ENCODE measurements around the gene AVPI1.
A peak's percentile ranks its signal among the peaks of the same experiment; 100 is the strongest.
"Not testable (repeated sequence)": the region's sequence is repeated elsewhere in the genome, so short reads cannot be mapped to it uniquely, and the experiment has no call there.

The AVPI1 gene

DNA sequence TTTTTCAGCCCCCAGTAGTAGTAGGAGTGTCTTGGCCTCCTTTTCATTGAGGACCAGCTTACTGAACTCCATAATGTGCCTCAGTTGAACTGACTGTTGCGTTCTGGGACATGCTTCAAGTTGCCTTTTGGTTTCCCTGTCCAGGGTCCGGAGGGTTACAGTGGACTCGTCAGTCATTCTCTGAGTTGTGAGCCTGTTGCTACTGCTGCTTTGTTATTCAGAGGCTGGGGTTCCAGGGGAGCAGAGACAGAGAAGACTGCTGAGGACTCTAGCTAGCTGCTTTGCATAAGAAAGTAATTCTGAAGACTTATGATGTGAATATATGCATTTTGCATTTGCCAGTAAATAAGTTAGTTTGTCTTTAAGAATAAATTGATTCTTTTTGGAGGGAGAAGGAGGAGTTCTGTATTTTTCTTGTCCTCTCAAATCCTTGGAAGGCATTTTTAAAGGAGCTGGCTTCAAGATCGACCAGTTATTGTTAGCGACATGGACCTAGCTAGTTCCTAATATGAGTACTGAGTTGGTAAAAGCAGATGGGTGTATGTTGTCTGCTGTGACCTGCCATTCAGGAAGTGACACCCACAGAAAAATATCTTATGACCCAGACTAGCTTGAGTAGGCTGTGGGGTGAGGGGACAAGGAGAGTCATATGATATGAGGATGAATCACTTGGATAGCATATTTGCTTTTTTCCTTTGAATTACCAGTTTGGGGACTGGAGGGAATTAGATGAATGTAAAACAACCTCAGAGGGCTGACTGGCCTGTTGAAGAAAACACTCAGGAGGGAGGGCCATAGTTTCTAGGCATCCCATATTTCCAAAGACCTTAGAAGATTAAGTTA, 38.3 kb downstream of the AVPI1 start:
- peak; percentile 78 for DNase-seq
- in situ Hi-C loops (cut with HindIII; ENCODE audit: low pct_ligation_motif_present, low pct_unique_long_range_greater_than_20kb, low sequenced_read_pairs): no loop called here

GRCh38 chr10:97647556-97647955, 39.5 kb downstream of the AVPI1 start:
- in situ Hi-C loops (cut with HindIII; ENCODE audit: low pct_ligation_motif_present, low pct_unique_long_range_greater_than_20kb, low sequenced_read_pairs): no loop called here
- DNase-seq: peak; percentile 25

- in situ Hi-C loops (cut with HindIII; ENCODE audit: low pct_ligation_motif_present, low pct_unique_long_range_greater_than_20kb, low sequenced_read_pairs): no loop called here
- DNase-seq: no peak
Measured at GRCh38 chr10:97644936-97645335, 42.1 kb downstream of the AVPI1 start.

DNA sequence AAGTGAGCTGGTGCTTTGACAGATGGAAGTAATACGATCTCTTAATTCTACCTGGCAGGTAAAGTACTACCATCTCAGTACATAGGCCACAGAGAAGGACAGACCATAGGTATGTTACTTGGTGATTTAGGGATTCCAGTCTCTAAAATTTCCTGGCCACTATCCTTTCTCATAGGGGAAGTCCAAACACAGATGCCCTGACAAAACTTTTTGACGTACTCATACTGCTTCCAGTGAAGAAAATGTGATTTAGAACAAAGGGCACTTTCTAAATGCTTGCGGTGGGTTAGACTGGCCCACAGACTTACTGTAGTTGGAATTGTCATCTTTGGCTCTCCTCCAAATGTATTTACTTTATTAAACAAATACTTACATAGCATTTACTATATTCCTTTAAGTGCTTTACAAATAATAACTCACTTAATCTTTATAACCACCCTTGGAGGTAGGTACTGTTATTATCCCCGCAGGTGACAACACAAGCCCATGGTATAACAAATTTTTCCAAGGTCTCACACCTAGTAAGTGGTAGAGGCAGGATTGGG, 43.5 kb downstream of the AVPI1 start:
- DNase-seq: no peak
- in situ Hi-C loops (cut with HindIII; ENCODE audit: low pct_ligation_motif_present, low pct_unique_long_range_greater_than_20kb, low sequenced_read_pairs): no loop called here

GRCh38 chr10:97642471-97643159, 44.4 kb downstream of the AVPI1 start:
- in situ Hi-C loops (cut with HindIII; ENCODE audit: low pct_ligation_motif_present, low pct_unique_long_range_greater_than_20kb, low sequenced_read_pairs): not testable (repeated sequence)

DNA sequence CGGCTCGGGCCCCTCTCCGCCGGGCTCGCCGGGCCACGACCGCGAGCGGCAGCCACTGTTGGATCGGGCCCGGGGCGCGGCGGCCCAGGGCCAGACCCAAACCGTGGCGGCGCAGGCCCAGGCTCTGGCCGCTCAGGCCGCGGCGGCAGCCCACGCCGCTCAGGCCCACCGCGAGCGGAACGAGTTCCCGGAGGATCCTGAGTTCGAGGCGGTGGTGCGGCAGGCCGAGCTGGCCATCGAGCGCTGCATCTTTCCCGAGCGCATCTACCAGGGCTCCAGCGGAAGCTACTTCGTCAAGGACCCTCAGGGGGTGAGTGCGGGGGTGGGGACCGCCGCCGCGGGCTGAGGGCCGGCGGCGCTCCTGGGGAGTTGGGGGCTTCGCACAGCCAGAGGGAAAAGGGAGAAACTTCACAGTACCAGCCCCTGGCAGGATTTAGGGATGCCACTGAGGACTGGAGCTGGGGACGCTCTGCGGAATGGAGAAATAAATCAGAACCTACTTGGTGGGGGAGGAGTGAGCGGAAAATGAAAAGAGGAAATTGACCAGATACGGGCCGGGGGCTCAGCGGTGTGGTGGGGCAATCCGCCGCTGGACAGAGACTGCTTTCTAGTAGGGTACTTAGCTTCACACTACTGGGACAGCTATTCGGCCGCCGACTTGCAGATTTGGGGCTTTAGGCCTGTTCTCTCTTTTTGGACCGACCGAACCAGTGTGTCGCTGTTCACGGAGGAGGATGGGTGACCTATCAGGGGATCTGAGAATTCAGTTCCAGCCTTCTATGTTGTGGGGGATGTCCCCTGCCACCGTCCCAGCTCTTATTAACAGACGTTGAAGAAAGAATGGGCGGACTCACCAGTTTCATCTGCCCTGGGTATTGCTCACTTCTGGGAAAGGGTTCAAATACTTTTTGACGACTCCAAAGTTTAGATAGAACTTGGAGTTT, 45.9 kb downstream of the AVPI1 start:
- peak; percentile 40 for DNase-seq
- in situ Hi-C loops (cut with HindIII; ENCODE audit: low pct_ligation_motif_present, low pct_unique_long_range_greater_than_20kb, low sequenced_read_pairs): no loop called here

More at GRCh38 chr10:97642471-97643159, 44.4 kb downstream of the AVPI1 start:
- not testable (repeated sequence) for DNase-seq

- in situ Hi-C loops (cut with HindIII; ENCODE audit: low pct_ligation_motif_present, low pct_unique_long_range_greater_than_20kb, low sequenced_read_pairs): no loop called here
- peak; percentile 99 for DNase-seq
Measured at GRCh38 chr10:97640174-97640867, 46.7 kb downstream of the AVPI1 start, which contains the start of gene PI4K2A. PI4K2A (plus strand) TSS chr10:97640671; CDS start chr10:97640743, 72 bp downstream.

GRCh38 chr10:97639090-97639489, 48.0 kb downstream of the AVPI1 start:
- DNase-seq; in situ Hi-C loops (cut with HindIII; ENCODE audit: low pct_ligation_motif_present, low pct_unique_long_range_greater_than_20kb, low sequenced_read_pairs): not testable (repeated sequence)

DNA sequence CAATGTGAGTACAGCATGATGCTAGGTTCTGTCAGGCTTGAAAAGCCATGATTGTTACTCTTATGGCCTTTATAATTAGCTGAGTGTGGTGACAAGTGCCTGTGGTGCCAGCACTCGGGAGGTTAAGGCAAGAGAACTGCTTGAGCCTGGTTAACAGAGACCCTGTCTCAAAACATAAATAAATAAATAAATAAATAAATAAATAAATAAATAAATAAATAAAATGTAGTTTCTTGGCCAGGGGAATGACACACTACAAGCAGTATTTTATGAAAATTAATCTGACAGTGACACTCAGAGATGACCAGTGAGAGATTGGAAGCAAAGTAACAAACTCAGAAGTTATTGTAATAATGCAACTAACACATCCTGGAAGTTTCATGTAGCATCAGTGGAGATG, 51.5 kb downstream of the AVPI1 start:
- in situ Hi-C loops (cut with HindIII; ENCODE audit: low pct_ligation_motif_present, low pct_unique_long_range_greater_than_20kb, low sequenced_read_pairs): no loop called here

DNA sequence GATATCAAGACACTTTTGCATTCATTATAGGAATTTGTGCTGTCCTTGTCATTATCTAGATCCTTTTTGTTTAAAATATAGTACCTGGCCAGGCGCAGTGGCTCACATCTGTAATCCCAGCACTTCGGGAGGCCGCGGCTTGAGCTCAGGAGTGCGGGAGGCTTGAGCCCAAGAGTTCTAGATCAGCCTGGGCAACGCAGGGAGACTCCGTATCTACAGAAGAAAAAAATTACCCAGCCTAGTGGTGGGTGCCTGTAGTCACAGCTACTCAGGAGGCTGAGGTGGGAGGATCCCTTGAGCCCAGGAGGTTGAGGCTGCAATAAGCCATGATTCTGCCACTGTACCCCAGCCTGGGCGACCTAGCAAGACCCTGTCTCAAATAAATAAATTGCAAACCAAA, 53.1 kb downstream of the AVPI1 start:
- DNase-seq: peak; percentile 56
- in situ Hi-C loops (cut with HindIII; ENCODE audit: low pct_ligation_motif_present, low pct_unique_long_range_greater_than_20kb, low sequenced_read_pairs): no loop called here

More for the DNA sequence above, 51.5 kb downstream of the AVPI1 start:
- no peak for DNase-seq

GRCh38 chr10:97632949-97633884, 53.8 kb downstream of the AVPI1 start, which contains the start of gene MORN4:
MORN4 (minus strand) TSS chr10:97633500; CDS start chr10:97619653, 13,847 bp downstream.
- peak; percentile 95 for DNase-seq
- in situ Hi-C loops (cut with HindIII; ENCODE audit: low pct_ligation_motif_present, low pct_unique_long_range_greater_than_20kb, low sequenced_read_pairs): no loop called here

- in situ Hi-C loops (cut with HindIII; ENCODE audit: low pct_ligation_motif_present, low pct_unique_long_range_greater_than_20kb, low sequenced_read_pairs): no loop called here
- no peak for DNase-seq
Measured at GRCh38 chr10:97631098-97631497, 55.9 kb downstream of the AVPI1 start.

DNA sequence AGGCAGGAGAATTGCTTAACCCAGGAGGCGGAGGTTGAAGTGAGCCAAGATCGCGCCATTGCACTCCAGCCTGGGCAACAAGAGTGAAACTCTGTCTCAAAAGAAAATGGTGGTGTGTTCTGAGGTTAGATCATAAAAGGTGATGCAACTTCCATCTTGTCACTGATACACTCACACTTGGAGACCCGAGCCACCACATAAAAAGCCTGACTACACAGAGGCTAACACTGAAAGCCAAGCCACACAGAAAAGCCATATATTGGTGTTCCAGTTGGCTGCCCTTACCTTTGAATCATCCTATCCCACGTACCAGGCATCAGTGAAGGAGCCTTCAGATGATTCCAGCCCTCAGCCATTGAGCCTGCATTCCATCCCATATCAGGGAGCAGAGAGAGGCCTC, 57.8 kb downstream of the AVPI1 start:
- in situ Hi-C loops (cut with HindIII; ENCODE audit: low pct_ligation_motif_present, low pct_unique_long_range_greater_than_20kb, low sequenced_read_pairs): no loop called here
- peak; percentile 28 for DNase-seq

DNA sequence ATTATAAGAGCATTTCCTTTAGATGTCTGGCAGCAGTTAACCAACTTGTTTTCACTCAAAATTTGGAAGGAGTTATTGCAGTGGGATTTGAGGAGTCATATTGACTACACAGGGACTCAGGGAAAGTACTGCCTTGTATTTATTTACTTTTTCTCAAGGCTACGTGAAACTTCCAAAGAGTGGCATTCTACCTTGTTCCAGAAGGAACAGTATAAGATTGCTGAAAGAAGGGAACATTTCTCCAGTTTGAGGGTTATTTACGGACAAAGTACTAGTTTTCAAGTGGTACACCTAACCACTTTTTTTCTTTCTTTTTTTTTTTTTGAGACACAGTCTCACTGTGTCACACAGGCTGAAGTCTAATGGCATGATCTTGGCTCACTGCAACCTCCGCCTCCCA, 58.8 kb downstream of the AVPI1 start:
- no peak for DNase-seq
- in situ Hi-C loops (cut with HindIII; ENCODE audit: low pct_ligation_motif_present, low pct_unique_long_range_greater_than_20kb, low sequenced_read_pairs): no loop called here

GRCh38 chr10:97627731-97628130, 59.3 kb downstream of the AVPI1 start:
- no peak for DNase-seq
- in situ Hi-C loops (cut with HindIII; ENCODE audit: low pct_ligation_motif_present, low pct_unique_long_range_greater_than_20kb, low sequenced_read_pairs): no loop called here
